Measurements from ENCODE around the gene LIME1.

LIME1 gene

GRCh38 chr20:63742381-63743024 is 6.0 kb downstream of the LIME1 start:
- H3K4me3 ChIP-seq (ENCODE audit: low read depth, low read length), result no peak overlapping the region
- no peak for TF ChIP-seq CTCF (conservative IDR thresholded peaks at IDR 0.05; ENCODE audit: low read depth, low read length)
- DNase-seq (ENCODE audit: low read depth), result no peak

- H3K4me3 ChIP-seq (ENCODE audit: low read depth, low read length), result no peak overlapping the region
- TF ChIP-seq CTCF (conservative IDR thresholded peaks at IDR 0.05; ENCODE audit: low read depth, low read length), result no peak
- no peak for DNase-seq (ENCODE audit: low read depth)
Measured at GRCh38 chr20:63743210-63743970, 6.9 kb downstream of the LIME1 start.

GRCh38 chr20:63744158-63744557 is 7.7 kb downstream of the LIME1 start:
- no peak for DNase-seq (ENCODE audit: low read depth)
- H3K4me3 ChIP-seq (ENCODE audit: low read depth, low read length), result no peak overlapping the region
- no peak for TF ChIP-seq CTCF (conservative IDR thresholded peaks at IDR 0.05; ENCODE audit: low read depth, low read length)

GRCh38 chr20:63744574-63745423 is 8.3 kb downstream of the LIME1 start:
- no peak overlapping the region for H3K4me3 ChIP-seq (ENCODE audit: low read depth, low read length)
- DNase-seq (ENCODE audit: low read depth), result no peak
- TF ChIP-seq CTCF (conservative IDR thresholded peaks at IDR 0.05; ENCODE audit: low read depth, low read length), result no peak

GRCh38 chr20:63745424-63745805 is 9.0 kb downstream of the LIME1 start:
- DNase-seq (ENCODE audit: low read depth), result no peak
- TF ChIP-seq CTCF (conservative IDR thresholded peaks at IDR 0.05; ENCODE audit: low read depth, low read length), result no peak
- no peak overlapping the region for H3K4me3 ChIP-seq (ENCODE audit: low read depth, low read length)

- no peak for DNase-seq (ENCODE audit: low read depth)
- no peak for TF ChIP-seq CTCF (conservative IDR thresholded peaks at IDR 0.05; ENCODE audit: low read depth, low read length)
- H3K4me3 ChIP-seq (ENCODE audit: low read depth, low read length), result no peak overlapping the region
Measured at GRCh38 chr20:63745961-63746731, 9.7 kb downstream of the LIME1 start.
